Loucy (cell line): ENCODE measurements around the gene SAP30L.

Experiments
- CTCF ChIP-seq: fragments of 200-600 bp; sonication (generic); conservative IDR thresholded peaks from 2 replicates; pipeline ENCODE4 v1.5.1; 2014; ENCODE audit warnings: mild to moderate bottlenecking, antibody characterized with exemption, low read length
- EZH2phosphoT487 ChIP-seq: fragments of 200-600 bp; IDR thresholded peaks from 2 replicates; pipeline ENCODE4 v1.6.1; 2018; ENCODE audit warnings: antibody characterized with exemption, mild to moderate bottlenecking, moderate library complexity, borderline replicate concordance

GRCh38 chr5:154400678-154401077 lies 45.1 kb upstream of the SAP30L start:
- TF ChIP-seq CTCF (no peak), EZH2phosphoT487 (no peak)
